MM.1S (cell line): Measurements from ENCODE around the gene MORC3.

ENCODE experiments used
- CTCF ChIP-seq: fragments of 300-600 bp; sonication (generic); IDR thresholded peaks from 2 replicates; pipeline ENCODE4 v1.5.1; 2016; ENCODE audit warnings: antibody characterized with exemption, low read length, mixed read lengths
- EZH2 ChIP-seq: fragments of 300-600 bp; sonication (generic); optimal IDR thresholded peaks from 2 replicates; pipeline ENCODE3; 2017; ENCODE audit warnings: low read depth, mild to moderate bottlenecking, antibody characterized with exemption, low read length, mixed read lengths
- EZH2phosphoT487 ChIP-seq: fragments of 300-600 bp; sonication (generic); IDR thresholded peaks from 2 replicates; pipeline ENCODE4 v1.6.1; 2018; ENCODE audit warnings: antibody characterized with exemption, low read length

DNA sequence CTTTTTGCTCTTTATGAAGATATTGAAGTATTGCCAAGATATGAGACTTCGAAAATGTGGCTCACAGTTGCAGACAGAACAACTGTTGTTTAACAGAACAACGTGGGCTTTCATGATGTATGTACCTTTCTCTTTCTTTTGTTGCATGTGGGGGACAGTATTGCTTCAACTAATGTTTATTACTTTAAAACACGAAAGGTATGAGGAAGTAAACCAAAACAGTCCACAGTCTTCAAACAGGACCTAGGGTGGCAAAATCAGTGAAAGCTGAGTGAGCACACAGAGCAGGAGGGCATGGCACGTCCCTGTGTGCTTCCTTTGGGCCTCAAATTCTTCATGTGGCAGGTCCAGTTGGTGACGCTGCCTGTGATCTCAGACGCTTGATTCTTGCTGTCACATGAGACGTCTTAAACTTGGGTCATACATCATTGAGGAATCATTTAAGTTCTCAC lies 57.4 kb downstream of the MORC3 start:
- no peak for TF ChIP-seq CTCF
- no peak for TF ChIP-seq EZH2
- no peak for TF ChIP-seq EZH2phosphoT487
